ENCODE data around the gene TROAP. TPM values are rescaled to one million over a fixed set of nuclear protein-coding genes. Genes with fewer than 3 reads are reported as not detected.

TROAP gene
- total RNA-seq, 1 donor from 2014 or later = 40.0 TPM

GRCh38 chr12:49369411-49370145, 46.5 kb downstream of the TROAP start:
- H3K9ac ChIP-seq = no peak overlapping the region
- TF ChIP-seq EZH2 (IDR thresholded peaks at IDR 0.05) (no peak), CTCF (IDR thresholded peaks at IDR 0.05) (peak; percentile 28)

GRCh38 chr12:49370539-49370938, 47.5 kb downstream of the TROAP start:
- no peaks in the 10 kb centered on the region for H3K36me3 ChIP-seq
- Mint-ChIP-seq H3K36me3 (peaks cover 14% of the 10 kb centered on the region), H3K4me1 (peaks cover 19% of the 10 kb centered on the region), H3K27me3 (ENCODE audit: insufficient read depth, low read depth) (no peaks in the 10 kb centered on the region), H3K27ac (no peak overlapping the region), H3K4me3 (no peak overlapping the region), H3K9me3 (no peaks in the 10 kb centered on the region)
- H4K20me1 ChIP-seq (ENCODE audit: low read depth) = peaks cover 60% of the 10 kb centered on the region
- H3K27ac ChIP-seq = no peak overlapping the region
- H3K27me3 ChIP-seq = peaks cover 2% of the 10 kb centered on the region
- H3K4me3 ChIP-seq = no peak overlapping the region
- H3K9me3 ChIP-seq (ENCODE audit: low read depth) = no peaks in the 10 kb centered on the region
- no peak for TF ChIP-seq EZH2 (IDR thresholded peaks at IDR 0.05)
- no peak for TF ChIP-seq EZH2phosphoT487 (IDR thresholded peaks at IDR 0.05)
- no peak for TF ChIP-seq CTCF (IDR thresholded peaks at IDR 0.05)
- H2AFZ ChIP-seq (replicated peaks) = no peak overlapping the region
- H3K4me1 ChIP-seq = peaks cover 14% of the 10 kb centered on the region
- H3F3A ChIP-seq (ENCODE audit: low read depth) = peaks cover 39% of the 10 kb centered on the region
- no peak for DNase-seq (ENCODE audit: low spot score)
- H3K4me2 ChIP-seq = no peak overlapping the region
- no peak overlapping the region for H3K9ac ChIP-seq
- H3K79me2 ChIP-seq (ENCODE audit: low read depth) = peaks cover 79% of the 10 kb centered on the region

More at GRCh38 chr12:49369411-49370145, 46.5 kb downstream of the TROAP start:
- Histone ChIP-seq H3F3A (ENCODE audit: low read depth) (peaks cover 43% of the 10 kb centered on the region), H3K27ac (no peak overlapping the region), H3K79me2 (ENCODE audit: low read depth) (peaks cover 70% of the 10 kb centered on the region), H3K4me3 (peak overlapping the region; percentile 16), H4K20me1 (ENCODE audit: low read depth) (peaks cover 50% of the 10 kb centered on the region), H3K4me2 (peak overlapping the region; percentile 25), H3K27me3 (peaks cover 6% of the 10 kb centered on the region), H2AFZ (replicated peaks) (no peak overlapping the region), H3K36me3 (no peaks in the 10 kb centered on the region), H3K4me1 (peaks cover 14% of the 10 kb centered on the region), H3K9me3 (ENCODE audit: low read depth) (no peaks in the 10 kb centered on the region)
- Mint-ChIP-seq H3K27ac (no peak overlapping the region), H3K36me3 (peaks cover 13% of the 10 kb centered on the region), H3K9me3 (no peaks in the 10 kb centered on the region), H3K4me1 (peaks cover 19% of the 10 kb centered on the region), H3K27me3 (ENCODE audit: insufficient read depth, low read depth) (no peaks in the 10 kb centered on the region), H3K4me3 (peak overlapping the region; percentile 66)
- DNase-seq (ENCODE audit: low spot score) = peak; percentile 28

GRCh38 chr12:49375406-49375805, 52.4 kb downstream of the TROAP start:
- Histone ChIP-seq H3K36me3 (no peaks in the 10 kb centered on the region), H3K27ac (no peak overlapping the region), H3K9ac (no peak overlapping the region), H3K79me2 (ENCODE audit: low read depth) (peaks cover 99% of the 10 kb centered on the region), H3F3A (ENCODE audit: low read depth) (peaks cover 1% of the 10 kb centered on the region), H3K4me1 (no peaks in the 10 kb centered on the region), H3K9me3 (ENCODE audit: low read depth) (no peaks in the 10 kb centered on the region), H3K4me2 (no peak overlapping the region), H2AFZ (replicated peaks) (no peak overlapping the region), H4K20me1 (ENCODE audit: low read depth) (peaks cover 82% of the 10 kb centered on the region), H3K27me3 (no peaks in the 10 kb centered on the region), H3K4me3 (no peak overlapping the region)
- DNase-seq (ENCODE audit: low spot score) = no peak
- no peaks in the 10 kb centered on the region for H3K4me1 Mint-ChIP-seq
- H3K27ac Mint-ChIP-seq = no peak overlapping the region
- H3K36me3 Mint-ChIP-seq = peaks cover 14% of the 10 kb centered on the region
- no peaks in the 10 kb centered on the region for H3K27me3 Mint-ChIP-seq (ENCODE audit: insufficient read depth, low read depth)
- no peak overlapping the region for H3K4me3 Mint-ChIP-seq
- no peak for TF ChIP-seq EZH2 (IDR thresholded peaks at IDR 0.05)
- TF ChIP-seq EZH2phosphoT487 (IDR thresholded peaks at IDR 0.05) = no peak
- no peak for TF ChIP-seq CTCF (IDR thresholded peaks at IDR 0.05)
- H3K9me3 Mint-ChIP-seq = no peaks in the 10 kb centered on the region

Data from neural progenitor cell (in vitro differentiated cells).